Glutamatergic neuron (in vitro differentiated cells): ENCODE measurements around the gene BMP2K. TPM values are rescaled to one million over a fixed set of nuclear protein-coding genes. Genes with fewer than 3 reads are reported as not detected.

ENCODE experiments used
- DNase-seq: peaks from one replicate; pipeline ENCODE4 v3.0.0; 2022
- H3K27ac Mint-ChIP-seq: one replicate; pipeline ENCODE4 v1.8.0; 2020; ENCODE audit warnings: mild to moderate bottlenecking, mixed read lengths, inconsistent platforms; ENCODE audit not compliant: unreplicated experiment
- H3K27me3 Mint-ChIP-seq: one replicate; pipeline ENCODE4 v1.8.0; 2020; ENCODE audit warnings: mild to moderate bottlenecking, moderate library complexity, mixed read lengths, inconsistent platforms; ENCODE audit not compliant: unreplicated experiment
- H3K36me3 Mint-ChIP-seq: one replicate; pipeline ENCODE4 v1.8.0; 2020; ENCODE audit warnings: mild to moderate bottlenecking, mixed read lengths, inconsistent platforms; ENCODE audit not compliant: unreplicated experiment
- H3K4me1 Mint-ChIP-seq: one replicate; pipeline ENCODE4 v1.8.0; 2020; ENCODE audit warnings: mild to moderate bottlenecking, low read depth, mixed read lengths, inconsistent platforms; ENCODE audit not compliant: unreplicated experiment
- H3K4me3 Mint-ChIP-seq: one replicate; pipeline ENCODE4 v1.8.0; 2020; ENCODE audit warnings: mild to moderate bottlenecking, mixed read lengths, inconsistent platforms; ENCODE audit not compliant: unreplicated experiment
- H3K9me3 Mint-ChIP-seq: one replicate; pipeline ENCODE4 v1.8.0; 2020; ENCODE audit warnings: mild to moderate bottlenecking, moderate library complexity, mixed read lengths, inconsistent platforms; ENCODE audit not compliant: unreplicated experiment
- total RNA-seq: library from RNA; stranded (reverse); fragmentation: NEBNext Ultra II Directional; extraction: Animal tissue kit (Norgen Biotek cat#: 25700); gene quantifications from one replicate; pipeline ENCODE4 v1.2.1, GENCODE V29; 2021; ENCODE audit not compliant: unreplicated experiment
- TF ChIP-seq, protein P1 (sequence below): fragments of 200-600 bp; sonication (generic); IDR thresholded peaks from one replicate; pipeline ENCODE4 v1.5.0; 2021; ENCODE audit not compliant: partially characterized antibody, unreplicated experiment

Gene BMP2K
- total RNA-seq, 1 donor from 2014 or later: 13.6 TPM

DNA sequence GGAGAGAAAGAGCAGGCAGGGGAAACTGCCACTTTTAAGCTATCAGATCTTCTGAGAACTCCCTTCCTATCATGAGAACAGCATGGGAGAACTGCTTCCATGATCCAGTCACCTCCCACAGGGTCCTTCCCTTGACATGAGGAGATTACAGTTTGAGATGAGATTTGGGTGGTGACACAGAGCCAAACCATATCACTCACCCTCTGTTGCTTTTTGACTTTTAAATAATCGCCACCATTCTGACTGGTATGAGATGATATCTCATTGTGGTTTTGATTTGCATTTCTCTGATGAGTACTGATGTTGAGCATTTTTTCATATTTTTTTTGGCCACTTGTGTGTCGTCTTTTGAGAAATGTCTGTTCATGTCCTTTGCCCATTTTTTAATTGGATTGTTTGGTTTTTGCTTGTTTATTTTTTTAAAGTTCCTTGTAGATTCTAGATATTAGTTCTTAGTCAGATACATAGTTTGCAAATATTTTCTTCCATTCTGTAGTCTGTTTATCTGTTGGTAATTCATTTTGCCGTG is 169.6 kb downstream of the BMP2K start:
- no peak overlapping the region for H3K27ac Mint-ChIP-seq
- no peaks in the 10 kb centered on the region for H3K4me1 Mint-ChIP-seq
- H3K9me3 Mint-ChIP-seq: no peaks in the 10 kb centered on the region
- TF ChIP-seq, protein P1, sequence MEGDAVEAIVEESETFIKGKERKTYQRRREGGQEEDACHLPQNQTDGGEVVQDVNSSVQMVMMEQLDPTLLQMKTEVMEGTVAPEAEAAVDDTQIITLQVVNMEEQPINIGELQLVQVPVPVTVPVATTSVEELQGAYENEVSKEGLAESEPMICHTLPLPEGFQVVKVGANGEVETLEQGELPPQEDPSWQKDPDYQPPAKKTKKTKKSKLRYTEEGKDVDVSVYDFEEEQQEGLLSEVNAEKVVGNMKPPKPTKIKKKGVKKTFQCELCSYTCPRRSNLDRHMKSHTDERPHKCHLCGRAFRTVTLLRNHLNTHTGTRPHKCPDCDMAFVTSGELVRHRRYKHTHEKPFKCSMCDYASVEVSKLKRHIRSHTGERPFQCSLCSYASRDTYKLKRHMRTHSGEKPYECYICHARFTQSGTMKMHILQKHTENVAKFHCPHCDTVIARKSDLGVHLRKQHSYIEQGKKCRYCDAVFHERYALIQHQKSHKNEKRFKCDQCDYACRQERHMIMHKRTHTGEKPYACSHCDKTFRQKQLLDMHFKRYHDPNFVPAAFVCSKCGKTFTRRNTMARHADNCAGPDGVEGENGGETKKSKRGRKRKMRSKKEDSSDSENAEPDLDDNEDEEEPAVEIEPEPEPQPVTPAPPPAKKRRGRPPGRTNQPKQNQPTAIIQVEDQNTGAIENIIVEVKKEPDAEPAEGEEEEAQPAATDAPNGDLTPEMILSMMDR: no peak
- peaks cover 8% of the 10 kb centered on the region for H3K36me3 Mint-ChIP-seq
- no peak overlapping the region for H3K4me3 Mint-ChIP-seq
- no peak for DNase-seq
- H3K27me3 Mint-ChIP-seq: no peaks in the 10 kb centered on the region

DNA sequence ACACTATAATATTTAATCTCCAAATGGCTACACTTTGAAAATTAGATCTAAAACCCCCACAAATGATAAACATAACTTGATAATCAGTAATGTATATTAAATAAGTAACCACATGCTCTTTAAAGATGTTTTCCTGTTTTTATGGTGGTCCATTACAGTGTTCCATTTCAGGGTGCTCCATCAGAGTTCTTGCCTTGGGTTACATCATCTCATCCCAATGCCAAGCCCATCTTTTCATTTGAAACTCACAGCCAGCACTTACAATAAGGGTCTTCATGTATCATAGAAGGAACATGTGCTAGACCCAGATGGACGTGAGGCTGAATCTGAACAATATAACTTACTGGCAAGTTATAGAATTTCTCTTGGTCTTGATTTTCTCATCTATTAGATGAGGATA is 173.6 kb downstream of the BMP2K start:
- H3K9me3 Mint-ChIP-seq: no peaks in the 10 kb centered on the region
- no peak for DNase-seq
- H3K36me3 Mint-ChIP-seq: peaks cover 8% of the 10 kb centered on the region
- TF ChIP-seq, protein P1: no peak
- H3K4me3 Mint-ChIP-seq: no peak overlapping the region
- H3K27me3 Mint-ChIP-seq: no peaks in the 10 kb centered on the region
- H3K27ac Mint-ChIP-seq: no peak overlapping the region
- no peaks in the 10 kb centered on the region for H3K4me1 Mint-ChIP-seq

DNA sequence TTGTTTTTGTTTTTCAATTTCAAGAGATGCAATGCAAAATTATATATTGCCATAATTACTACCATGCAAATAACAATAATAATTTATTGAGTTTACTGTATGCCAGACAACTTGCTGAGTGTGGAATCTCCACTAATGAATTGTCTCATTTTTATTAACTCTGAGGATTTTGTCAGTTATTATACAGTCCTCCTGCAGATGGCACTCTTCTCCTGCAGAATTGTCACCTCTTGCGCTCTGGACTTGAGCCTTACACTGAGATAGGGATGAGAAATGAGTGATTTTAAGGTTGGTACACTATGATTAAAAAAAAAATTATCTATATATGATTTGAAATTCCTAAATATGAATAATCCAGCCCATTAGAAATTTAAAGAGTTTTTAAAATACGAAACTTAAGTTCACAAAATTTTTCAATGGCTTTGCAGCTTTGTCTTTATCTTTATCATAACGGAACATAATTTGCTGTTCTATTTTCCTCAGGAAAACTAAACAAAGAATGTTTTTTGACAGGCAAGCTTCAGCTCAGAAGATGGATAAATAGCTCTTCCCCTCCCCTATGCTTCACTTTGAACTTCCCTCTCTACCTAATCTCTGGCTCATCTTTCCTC is 175.8 kb downstream of the BMP2K start:
- Mint-ChIP-seq H3K4me3 (no peak overlapping the region), H3K36me3 (no peaks in the 10 kb centered on the region), H3K27ac (no peak overlapping the region), H3K4me1 (no peaks in the 10 kb centered on the region), H3K27me3 (peaks cover 2% of the 10 kb centered on the region), H3K9me3 (no peaks in the 10 kb centered on the region)
- no peak for DNase-seq
- TF ChIP-seq, protein P1: peak; percentile 70

DNA sequence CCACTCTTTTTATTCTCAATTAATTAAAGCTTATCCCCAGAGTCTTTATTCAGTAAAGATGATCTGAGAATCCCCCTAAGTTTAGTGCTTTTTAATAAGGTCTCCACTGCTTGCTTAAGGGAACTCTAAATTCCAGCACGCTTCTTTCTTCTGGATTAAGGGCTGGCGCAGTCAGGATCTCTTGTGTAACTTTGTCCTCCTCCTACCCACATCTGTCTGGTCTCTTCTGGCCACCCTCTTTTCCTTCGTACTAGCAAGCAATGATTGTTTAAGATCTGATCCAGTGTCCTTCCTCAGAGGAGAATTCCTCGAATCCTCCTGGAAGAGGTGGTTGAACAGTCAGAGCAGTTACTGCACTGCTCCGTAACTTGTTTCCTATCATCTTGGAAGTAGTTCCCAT is 177.1 kb downstream of the BMP2K start:
- Mint-ChIP-seq H3K27ac (no peak overlapping the region), H3K4me3 (no peak overlapping the region), H3K9me3 (no peaks in the 10 kb centered on the region), H3K36me3 (no peaks in the 10 kb centered on the region), H3K27me3 (peaks cover 2% of the 10 kb centered on the region), H3K4me1 (no peaks in the 10 kb centered on the region)
- TF ChIP-seq, protein P1: no peak
- DNase-seq: no peak
